Brain pericyte (primary cell): ENCODE data around the gene FAM168A.

Experiments
- DNase-seq: peaks from one replicate; pipeline ENCODE4 v3.0.0-alpha.2; 2012; ENCODE audit warnings: low read depth, low spot score

Gene FAM168A

GRCh38 chr11:73401924-73402833 is 195.7 kb downstream of the FAM168A start:
- no peak for DNase-seq

DNA sequence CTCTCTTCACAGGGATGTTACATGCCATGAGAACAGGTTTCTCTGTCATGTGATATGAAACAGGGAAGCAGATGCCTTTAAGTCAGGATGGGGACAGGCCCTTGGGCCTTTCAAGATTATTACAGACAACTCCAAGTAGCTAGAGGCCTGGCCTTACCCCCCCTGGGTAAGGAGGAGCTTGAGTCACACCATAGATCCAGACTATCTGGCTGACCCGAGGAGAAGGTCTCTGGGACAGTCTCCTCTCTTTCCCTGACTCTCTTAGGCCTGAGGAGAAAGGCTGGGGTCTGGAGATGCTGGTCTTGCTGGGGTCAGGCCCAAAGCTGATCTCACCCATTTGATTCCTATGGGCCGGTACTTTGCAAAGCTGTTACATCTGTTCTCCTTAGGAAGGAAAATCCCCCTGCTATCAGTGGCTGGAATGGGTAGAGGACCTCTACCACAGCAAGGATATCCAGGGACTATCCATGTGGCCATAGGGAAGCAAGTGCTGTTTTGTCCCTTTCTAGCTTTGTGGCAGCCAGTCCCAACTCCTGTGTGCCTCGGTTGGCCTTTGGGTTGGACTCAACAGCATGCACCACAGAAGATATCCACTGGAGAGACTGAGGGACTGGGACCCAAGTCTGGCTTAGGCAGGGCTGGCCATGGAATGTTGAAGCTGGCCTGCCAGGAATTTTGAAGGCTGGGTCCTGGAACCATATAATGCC is 196.5 kb downstream of the FAM168A start:
- no peak for DNase-seq

GRCh38 chr11:73400293-73400692 is 197.6 kb downstream of the FAM168A start:
- no peak for DNase-seq

- no peak for DNase-seq
Measured at GRCh38 chr11:73399636-73400035, 198.3 kb downstream of the FAM168A start.

- DNase-seq, result no peak
Measured at GRCh38 chr11:73399159-73399590, 198.7 kb downstream of the FAM168A start.

DNA sequence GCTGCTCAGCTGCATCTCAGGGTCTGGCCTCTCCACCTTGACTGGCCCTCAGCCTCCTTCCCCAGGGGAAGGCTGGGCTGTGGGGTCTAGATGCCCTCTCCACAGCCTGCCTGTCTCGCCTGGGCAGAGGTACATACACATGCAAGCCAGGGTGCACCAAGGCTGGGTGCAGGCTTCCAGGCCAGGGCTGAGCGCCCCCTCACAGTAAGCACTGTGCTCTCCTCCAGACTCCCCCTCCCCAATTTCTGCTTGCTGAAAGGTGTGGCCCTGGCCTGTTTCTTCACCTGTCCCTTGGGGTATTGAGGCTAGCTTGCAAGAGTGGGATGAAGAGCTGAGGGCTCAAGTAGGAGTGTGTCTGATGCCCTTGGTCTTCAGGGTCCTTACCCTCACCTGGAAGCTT is 199.2 kb downstream of the FAM168A start:
- no peak for DNase-seq

- no peak for DNase-seq
Measured at GRCh38 chr11:73398132-73398526, 199.8 kb downstream of the FAM168A start.

DNA sequence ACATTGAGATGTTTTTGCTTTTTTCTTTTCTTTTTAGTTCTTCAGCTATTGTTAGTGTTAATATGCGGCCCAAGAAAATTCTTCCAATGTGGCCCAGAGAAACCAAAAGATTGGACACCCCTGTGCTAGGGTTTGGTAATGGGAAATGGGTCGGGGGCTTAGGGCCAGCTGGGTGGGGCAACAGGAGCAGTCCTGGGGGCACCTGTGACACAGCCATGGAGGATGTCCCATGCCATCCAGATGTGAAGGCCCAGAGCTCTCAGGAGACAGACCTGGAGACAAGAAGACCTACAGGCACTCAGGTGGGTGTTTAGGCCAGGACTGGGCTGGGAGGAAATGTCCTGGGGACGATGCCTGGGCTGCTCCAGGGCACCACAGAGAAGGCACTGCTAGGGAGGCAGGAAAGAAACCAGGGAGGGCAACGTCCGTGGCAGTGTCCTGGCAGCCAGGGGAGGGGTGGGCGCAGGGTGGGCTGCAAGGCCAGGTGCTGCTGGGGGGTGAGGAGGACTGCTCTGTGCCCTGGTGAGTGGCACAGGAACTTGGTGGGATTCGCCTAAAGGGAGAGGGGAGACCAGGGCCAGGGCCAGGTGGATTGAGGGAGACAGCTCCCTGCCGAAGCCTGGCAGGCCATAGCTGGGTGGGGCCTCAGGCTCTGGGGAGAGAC is 200.3 kb downstream of the FAM168A start:
- DNase-seq, result no peak

DNA sequence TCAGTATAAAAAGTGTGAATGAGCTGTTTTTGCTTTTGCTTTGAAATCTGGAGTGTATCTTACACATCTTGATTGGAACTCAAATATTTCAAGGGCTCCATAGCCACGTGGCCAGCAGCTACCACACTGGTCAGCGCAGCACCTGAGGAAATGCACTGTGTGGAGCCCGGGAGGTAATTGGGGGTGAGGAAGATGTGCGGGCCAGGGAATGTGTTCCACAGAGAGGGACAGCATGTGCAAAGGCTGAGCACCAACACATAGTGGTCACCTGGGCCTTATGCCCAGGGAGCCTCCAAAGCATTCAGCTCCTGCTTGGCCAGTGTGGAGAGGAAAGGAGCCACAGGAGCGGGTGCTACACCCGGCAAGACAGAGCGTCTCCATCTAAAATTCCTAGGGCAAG is 200.9 kb downstream of the FAM168A start:
- DNase-seq, result no peak

DNA sequence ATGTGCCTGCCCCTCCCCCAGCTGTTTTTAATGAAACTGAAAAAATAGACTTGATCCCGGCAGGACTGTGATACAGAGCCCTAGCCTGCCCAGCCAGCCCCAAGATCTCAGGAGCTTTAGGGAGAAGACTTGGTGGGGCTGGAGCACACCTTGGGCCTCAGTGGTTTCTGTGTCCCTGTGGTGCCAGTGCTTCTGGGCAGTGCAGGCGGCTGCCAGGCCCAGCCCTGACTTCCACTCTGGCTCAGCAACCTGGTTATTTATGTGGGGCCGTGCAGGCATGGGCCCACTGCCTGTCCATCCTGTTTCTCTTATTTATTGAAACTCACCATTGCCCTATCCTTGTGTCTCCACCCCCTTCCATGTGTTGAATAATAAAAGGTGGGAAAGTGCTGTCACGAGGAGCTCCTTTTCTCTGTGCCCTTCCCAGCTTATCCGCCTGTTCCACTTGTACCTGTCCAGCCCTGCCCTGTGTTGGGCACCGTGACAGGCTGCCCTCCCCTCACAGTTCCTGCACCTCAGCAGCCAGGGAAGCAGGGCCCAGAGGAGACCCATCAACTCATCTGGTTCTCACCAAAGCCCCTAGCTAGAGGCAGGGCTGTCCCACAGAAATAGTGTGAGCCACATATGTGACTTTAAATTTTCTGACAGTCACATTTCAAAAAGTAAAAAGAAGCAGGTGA is 201.5 kb downstream of the FAM168A start:
- DNase-seq, result no peak

DNA sequence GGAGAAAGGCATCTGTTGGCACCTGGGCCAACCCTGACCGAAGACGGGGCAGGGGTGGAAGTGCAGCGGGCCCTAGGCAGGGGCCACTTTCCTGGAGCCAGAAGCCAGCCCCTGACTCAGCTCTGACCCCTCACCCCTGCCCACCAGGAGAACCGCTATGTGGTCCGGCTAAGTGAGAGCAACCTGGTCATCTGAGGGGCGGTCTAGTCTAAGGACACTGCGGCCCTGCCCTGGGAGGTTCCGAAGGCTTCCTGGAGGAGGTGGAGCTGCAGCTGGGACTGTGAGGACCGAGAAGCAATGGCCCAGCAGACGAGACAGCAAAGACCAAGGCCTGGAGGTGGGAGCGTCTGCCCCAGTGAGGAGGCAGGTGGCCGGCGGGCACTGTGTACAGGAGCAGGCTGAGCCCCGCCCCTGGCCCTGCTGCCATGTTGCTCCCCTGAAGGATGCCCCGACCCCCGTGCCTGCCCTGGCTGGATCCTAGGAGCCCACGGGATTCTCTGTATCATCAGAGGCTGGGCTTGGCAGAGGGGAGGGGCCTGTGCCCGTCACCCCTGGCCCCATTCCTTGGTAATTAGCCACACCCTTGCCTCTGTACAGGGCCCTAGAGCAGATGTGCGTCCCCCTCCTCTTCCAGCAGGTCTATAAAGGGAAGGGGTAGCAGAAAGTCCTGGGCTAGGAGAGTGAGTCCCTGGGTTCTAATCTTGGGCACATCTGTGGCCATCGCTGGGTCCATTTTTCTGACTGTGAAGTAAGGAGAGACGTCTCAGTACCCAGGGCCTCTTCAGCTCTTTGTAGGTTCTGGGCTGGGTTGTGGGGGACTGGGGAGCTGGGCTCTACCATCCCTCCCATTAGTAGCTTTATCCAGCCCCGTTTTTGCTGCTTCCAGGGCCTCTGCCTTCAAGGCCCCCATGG is 202.4 kb downstream of the FAM168A start:
- DNase-seq, result no peak

- no peak for DNase-seq
Measured at GRCh38 chr11:73394416-73395296, 203.3 kb downstream of the FAM168A start.

DNA sequence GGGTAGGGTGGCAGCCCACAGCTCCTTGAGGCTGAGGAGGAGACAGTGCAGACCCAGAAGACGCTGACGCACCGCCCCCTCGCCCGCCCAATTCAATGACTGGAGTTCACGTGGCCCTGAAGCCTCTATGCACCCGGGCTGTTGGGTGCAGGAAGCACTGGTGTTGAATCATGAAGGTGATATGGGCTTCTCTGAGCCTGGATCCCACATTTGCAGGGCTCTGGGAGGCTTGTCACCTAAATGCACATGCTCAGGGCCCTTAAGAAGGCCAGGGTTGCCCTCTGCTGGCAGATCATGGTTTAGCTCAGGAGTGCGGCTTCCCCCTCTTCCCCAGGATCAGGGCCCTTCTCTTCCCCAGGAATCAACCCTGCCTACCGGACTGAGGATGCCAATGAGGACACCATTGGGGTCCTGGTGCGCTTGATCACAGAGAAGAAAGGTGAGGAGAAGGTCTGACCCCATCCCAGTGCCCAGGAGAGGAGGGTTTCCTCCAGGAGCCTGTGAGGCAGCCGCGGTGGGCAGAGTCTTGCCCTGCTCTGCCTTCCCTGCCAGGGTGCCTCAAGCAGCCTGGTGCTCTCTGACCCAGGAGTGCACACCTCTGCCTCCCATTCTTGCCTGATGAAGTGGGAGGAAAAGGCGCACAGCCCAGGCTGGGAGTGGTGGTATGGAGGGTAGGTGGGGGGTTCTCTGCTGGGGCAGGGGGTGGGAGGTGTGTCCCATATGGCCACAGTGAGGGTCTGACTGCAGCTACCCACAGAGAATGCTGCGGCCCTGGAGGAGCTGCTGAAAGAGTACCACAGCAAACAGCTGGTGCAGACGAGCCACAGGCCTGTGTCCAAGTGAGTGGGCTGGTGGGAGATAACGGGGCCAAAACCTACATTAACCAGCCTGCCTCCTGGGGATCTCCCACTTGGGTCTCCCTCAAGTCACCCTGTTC is 204.2 kb downstream of the FAM168A start:
- peak; percentile 68 for DNase-seq

DNA sequence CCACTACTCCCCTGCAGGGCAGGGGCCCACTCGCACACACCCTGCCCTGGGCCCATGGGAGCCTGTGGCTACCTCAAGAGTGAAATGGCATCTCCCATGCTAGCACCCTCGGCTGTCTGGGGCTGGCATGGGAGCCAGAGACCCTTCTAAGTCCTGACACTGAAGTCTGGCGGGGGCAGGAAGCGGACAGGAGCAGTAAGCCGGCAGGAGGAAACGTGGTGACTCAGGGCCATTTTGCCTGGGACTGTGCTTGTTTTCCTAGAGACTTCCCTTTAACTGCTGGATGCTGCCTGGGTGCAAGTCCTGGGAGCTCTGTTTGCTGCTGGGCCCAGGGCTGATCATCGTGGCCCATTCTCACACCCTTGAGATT is 204.9 kb downstream of the FAM168A start:
- no peak for DNase-seq

DNA sequence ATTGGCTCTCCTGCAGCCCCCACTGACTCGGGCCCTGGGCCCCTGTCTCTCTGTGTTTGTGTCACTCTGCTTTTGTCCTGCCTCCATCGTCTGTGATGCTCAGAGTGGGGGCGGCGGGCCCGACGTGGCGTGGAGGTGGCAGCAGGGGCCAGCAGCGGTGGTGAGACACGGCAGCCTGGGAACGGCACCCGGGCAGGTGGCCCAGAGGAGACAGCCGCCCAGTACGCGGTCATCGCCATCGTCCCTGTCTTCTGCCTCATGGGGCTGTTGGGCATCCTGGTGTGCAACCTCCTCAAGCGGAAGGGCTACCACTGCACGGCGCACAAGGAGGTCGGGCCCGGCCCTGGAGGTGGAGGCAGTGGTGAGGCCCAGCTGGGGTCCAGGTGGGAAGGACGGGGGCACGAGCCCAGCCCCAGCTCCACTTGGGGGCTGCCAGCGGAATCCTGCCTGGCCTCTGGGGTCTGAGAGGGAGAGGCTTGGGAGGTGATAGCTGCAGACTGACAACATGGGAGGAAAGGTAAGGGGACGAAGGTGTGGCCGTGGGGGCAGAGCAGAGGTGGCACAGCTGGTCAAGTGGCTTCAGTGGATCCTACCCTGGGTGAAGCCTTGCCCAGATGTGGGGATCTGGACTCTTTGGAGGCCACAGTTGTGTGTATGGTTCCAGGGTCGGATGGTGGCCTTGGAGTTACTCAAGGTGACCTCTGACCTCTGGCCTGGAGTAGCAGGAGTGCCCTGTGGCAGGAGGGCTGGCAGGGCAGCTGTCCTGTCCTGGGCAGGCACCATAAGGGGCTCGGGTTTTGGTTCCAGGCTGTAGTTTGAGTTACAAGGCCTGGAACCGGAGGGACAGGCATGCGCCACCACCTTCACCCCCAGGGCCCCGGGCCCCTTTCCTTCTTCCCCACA is 205.6 kb downstream of the FAM168A start:
- DNase-seq, result no peak

DNA sequence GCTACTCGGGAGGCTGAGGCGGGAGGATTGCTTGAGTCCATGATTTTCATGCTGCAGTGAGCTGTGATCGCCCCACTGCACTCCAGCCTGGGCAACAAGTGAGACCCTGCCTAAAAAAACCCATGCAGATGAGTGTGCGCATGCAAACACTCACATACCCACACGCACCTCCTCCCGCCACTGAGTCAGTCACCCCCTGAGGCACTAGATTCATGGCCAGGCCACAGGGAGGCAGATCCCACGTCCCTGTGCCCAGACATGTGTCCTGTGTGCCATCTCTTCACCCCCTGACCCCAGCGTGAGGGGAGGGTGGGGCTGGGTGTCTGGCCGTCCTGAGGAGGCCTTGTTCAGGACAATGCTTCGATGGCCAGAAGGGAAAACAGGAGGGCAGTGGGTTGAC is 206.2 kb downstream of the FAM168A start:
- no peak for DNase-seq
